Peyer's patch (tissue), 4 donors: ENCODE results near the gene CHST11. TPM values are rescaled to one million over a fixed set of nuclear protein-coding genes. Genes with fewer than 3 reads are reported as not detected.

Experiments
- DNase-seq, 3 donors: peaks; one replicate each; pipeline ENCODE4 v3.0.0-alpha.2; 2017 to 2019
- H3K27ac ChIP-seq, 4 donors: fragments of 200-600 bp; sonication (generic); one replicate each; pipeline ENCODE4 v1.5.1; 2016 to 2019
- H3K27me3 ChIP-seq, 2 donors: fragments of 200-600 bp; sonication (generic); one replicate each; pipeline ENCODE4 v1.5.1; 2019
- H3K36me3 ChIP-seq, 3 donors: fragments of 200-600 bp; sonication (generic); one replicate each; pipeline ENCODE4 v1.5.1; 2016 to 2019
- H3K4me1 ChIP-seq, 4 donors: fragments of 200-600 bp; sonication (generic); one replicate each; pipeline ENCODE4 v1.5.1; 2016 to 2019
- H3K4me3 ChIP-seq, 4 donors: fragments of 200-600 bp; sonication (generic); 1 replicate in 3 of 4; 2 replicates in 1 of 4; pipeline ENCODE4 v1.5.1; 2016 to 2019; ENCODE audit warnings: mild to moderate bottlenecking in 1 of 4
- H3K9me3 ChIP-seq, 4 donors: fragments of 200-600 bp; sonication (generic); one replicate each; pipeline ENCODE4 v1.5.1; 2016 to 2019; ENCODE audit warnings: mild to moderate bottlenecking in 1 of 4
- POLR2A ChIP-seq, 2 donors: fragments of 450-650 bp; IDR thresholded peaks; one replicate each; pipeline ENCODE4 v1.5.1; 2017; ENCODE audit warnings: antibody characterized with exemption in 2 of 2, mild to moderate bottlenecking in 2 of 2, moderate library complexity in 2 of 2
- total RNA-seq, 4 donors: library from RNA; depleted of rRNA; stranded (reverse); fragments of >200 nt; gene quantifications; one replicate each; pipeline ENCODE4 v1.1.0, GENCODE V29; 2016
- TF ChIP-seq, protein P1 (sequence below), 6 experiments: fragments of 450-650 bp in 4 of 6; fragments of 200-600 bp in 2 of 6; sonication (generic) in 1 of 6; IDR thresholded peaks; one replicate each; pipeline ENCODE4 v1.5.1; 2017 to 2019; ENCODE audit warnings: antibody characterized with exemption in 6 of 6, mild to moderate bottlenecking in 3 of 6, moderate library complexity in 1 of 6

The CHST11 gene
- total RNA-seq, 4 donors from 2014 or later = 9.9 to 119 (median 15.6) TPM

DNA sequence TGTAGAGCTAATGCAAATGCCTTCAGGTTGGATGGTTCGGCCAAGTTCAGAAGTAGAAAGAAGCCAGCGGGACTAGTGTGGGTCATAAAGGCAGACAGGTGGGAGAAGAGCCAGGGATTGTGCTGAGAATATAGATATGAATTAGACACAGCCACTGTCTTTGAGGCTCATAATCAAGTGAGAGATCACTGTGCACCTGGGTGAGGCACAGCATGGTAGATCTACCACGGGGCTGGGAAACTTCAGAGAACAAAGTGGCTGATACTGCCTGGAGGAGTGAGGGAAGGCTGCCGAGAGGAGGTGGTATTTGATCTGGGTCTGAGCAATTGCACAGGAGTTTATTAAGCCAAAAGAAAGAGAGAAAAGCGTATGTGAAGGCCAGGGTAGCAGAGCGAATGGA lies 40.6 kb upstream of the CHST11 start:
- Histone ChIP-seq H3K4me3 (no peak overlapping the region), H3K4me1 (no peaks in the 10 kb centered on the region)
- no peak for TF ChIP-seq POLR2A (IDR thresholded peaks at IDR 0.05)
- TF ChIP-seq, protein P1, sequence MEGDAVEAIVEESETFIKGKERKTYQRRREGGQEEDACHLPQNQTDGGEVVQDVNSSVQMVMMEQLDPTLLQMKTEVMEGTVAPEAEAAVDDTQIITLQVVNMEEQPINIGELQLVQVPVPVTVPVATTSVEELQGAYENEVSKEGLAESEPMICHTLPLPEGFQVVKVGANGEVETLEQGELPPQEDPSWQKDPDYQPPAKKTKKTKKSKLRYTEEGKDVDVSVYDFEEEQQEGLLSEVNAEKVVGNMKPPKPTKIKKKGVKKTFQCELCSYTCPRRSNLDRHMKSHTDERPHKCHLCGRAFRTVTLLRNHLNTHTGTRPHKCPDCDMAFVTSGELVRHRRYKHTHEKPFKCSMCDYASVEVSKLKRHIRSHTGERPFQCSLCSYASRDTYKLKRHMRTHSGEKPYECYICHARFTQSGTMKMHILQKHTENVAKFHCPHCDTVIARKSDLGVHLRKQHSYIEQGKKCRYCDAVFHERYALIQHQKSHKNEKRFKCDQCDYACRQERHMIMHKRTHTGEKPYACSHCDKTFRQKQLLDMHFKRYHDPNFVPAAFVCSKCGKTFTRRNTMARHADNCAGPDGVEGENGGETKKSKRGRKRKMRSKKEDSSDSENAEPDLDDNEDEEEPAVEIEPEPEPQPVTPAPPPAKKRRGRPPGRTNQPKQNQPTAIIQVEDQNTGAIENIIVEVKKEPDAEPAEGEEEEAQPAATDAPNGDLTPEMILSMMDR (IDR thresholded peaks at IDR 0.05) = no peak

DNA sequence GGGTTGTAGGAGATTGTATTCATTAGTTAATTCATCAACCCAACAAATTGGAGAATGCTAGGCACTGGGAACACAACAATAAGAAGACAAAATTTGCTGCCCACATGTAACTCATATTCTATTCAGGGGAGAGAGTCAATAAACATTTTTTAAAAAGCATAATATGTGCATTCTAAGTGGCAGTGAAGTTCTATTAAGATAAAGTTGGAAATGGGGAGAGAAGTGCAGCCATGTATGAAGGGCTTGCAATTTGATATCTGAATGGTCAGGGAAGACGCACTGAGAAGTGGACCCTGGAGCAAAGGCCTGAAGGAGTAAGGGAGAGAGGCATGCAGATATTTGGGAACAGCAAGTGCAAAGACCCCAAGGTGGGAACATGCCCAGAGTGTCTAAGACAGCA lies 40.2 kb upstream of the CHST11 start:
- Histone ChIP-seq H3K4me3 (no peak overlapping the region), H3K27ac (no peak overlapping the region), H3K36me3 (no peaks in the 10 kb centered on the region), H3K4me1 (no peaks in the 10 kb centered on the region), H3K27me3 (no peaks in the 10 kb centered on the region), H3K9me3 (no peaks in the 10 kb centered on the region)
- DNase-seq = no peak
- TF ChIP-seq, protein P1 (IDR thresholded peaks at IDR 0.05) = no peak
- TF ChIP-seq POLR2A (IDR thresholded peaks at IDR 0.05) = no peak

More for the DNA sequence above, 40.6 kb upstream of the CHST11 start:
- no peak for DNase-seq
- no peak overlapping the region for H3K27ac ChIP-seq
- H3K9me3 ChIP-seq = no peaks in the 10 kb centered on the region
- H3K27me3 ChIP-seq = no peaks in the 10 kb centered on the region
- H3K36me3 ChIP-seq = no peaks in the 10 kb centered on the region

DNA sequence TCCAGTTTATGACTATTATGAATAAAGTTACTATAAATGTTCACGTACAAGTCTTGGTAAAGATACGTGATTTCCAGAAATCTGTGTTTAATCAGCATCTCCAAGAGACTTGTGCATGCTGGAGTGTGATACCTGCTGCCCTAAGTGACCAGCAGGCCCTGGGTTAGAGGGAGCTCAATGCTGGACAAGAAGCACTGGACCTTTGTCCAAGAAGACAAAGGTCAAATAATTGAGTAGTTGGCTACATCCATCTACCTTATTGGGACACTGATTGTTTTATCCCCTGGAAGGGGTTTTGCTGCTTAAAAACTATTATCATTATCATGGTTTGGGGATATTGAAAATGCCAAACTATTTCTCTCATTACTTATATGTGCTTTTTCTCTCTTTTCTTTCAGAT lies 37.0 kb upstream of the CHST11 start:
- H3K27ac ChIP-seq = no peak overlapping the region
- DNase-seq = no peak
- no peaks in the 10 kb centered on the region for H3K27me3 ChIP-seq
- TF ChIP-seq, protein P1 (IDR thresholded peaks at IDR 0.05) = no peak
- TF ChIP-seq POLR2A (IDR thresholded peaks at IDR 0.05) = no peak
- H3K9me3 ChIP-seq = no peaks in the 10 kb centered on the region
- no peak overlapping the region for H3K4me3 ChIP-seq
- H3K4me1 ChIP-seq = no peaks in the 10 kb centered on the region
- no peaks in the 10 kb centered on the region for H3K36me3 ChIP-seq

DNA sequence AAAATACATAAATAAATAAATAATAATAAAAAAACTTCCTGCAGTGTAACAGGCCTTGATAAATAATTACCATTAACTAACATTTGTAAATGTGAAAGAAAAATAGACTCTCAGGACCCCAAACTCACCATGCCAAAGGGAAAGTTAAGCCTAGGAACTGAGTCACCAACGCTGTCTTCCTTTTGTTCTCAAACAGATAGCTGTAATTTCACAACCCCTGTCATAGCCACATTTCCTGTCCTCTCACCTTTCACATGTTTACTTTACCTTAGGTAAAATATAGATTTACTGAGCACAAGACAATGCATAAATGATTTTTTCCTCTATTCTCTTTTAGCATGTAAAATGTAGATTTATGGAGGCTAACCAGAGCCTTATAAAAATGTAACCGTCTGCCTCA lies 35.9 kb upstream of the CHST11 start:
- Histone ChIP-seq H3K27me3 (no peaks in the 10 kb centered on the region), H3K27ac (no peak overlapping the region), H3K9me3 (no peaks in the 10 kb centered on the region), H3K4me1 (no peaks in the 10 kb centered on the region), H3K36me3 (no peaks in the 10 kb centered on the region), H3K4me3 (no peak overlapping the region)
- no peak for DNase-seq
- no peak for TF ChIP-seq POLR2A (IDR thresholded peaks at IDR 0.05)
- TF ChIP-seq, protein P1 (IDR thresholded peaks at IDR 0.05) = no peak

DNA sequence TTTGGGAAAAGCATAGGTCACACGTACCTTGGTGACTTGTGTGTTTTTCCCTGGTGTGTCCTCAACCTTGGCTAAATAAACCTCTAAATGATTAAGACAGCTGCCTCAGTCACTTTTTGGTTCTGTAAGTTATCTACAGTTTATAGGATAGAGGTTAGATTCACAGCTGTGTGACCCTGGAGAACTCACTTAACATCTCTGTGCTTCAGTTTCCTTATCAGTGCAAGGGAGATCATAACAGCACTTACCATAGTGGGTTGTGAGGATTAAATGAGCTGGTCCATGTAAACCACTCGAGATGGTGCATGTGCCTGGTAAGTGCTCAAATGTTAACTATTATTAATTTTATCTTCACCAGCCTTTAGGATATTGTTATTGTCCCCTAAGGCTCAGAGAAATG lies 35.4 kb upstream of the CHST11 start:
- TF ChIP-seq POLR2A (IDR thresholded peaks at IDR 0.05) = no peak
- TF ChIP-seq, protein P1 (IDR thresholded peaks at IDR 0.05) = no peak
- Histone ChIP-seq H3K27ac (no peak overlapping the region), H3K9me3 (no peaks in the 10 kb centered on the region), H3K4me3 (no peak overlapping the region), H3K36me3 (no peaks in the 10 kb centered on the region), H3K27me3 (no peaks in the 10 kb centered on the region), H3K4me1 (no peaks in the 10 kb centered on the region)
- no peak for DNase-seq

DNA sequence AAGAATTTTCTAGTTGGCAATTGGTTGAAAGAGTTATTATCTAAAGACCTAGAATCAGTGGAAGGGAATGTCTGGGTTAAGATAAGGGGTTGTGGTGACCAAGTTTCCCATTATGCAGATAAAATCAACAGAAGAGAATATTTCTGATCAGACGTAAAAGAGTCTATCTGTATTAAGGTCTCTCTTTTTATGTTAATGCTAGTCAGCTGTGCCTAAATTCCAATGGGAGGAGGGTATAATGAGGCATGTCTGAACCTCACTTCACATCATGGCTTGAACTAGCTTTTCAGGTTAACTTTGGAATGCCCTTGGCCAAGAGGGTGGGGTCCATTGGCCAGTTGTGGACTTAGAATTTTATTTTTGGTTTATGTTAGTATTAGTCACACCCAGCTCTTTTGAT lies 34.3 kb upstream of the CHST11 start:
- TF ChIP-seq POLR2A (IDR thresholded peaks at IDR 0.05) = no peak
- TF ChIP-seq, protein P1 (IDR thresholded peaks at IDR 0.05) = no peak
- no peaks in the 10 kb centered on the region for H3K27me3 ChIP-seq
- H3K36me3 ChIP-seq = no peaks in the 10 kb centered on the region
- H3K27ac ChIP-seq = no peak overlapping the region
- no peaks in the 10 kb centered on the region for H3K4me1 ChIP-seq
- DNase-seq = no peak
- H3K9me3 ChIP-seq = no peaks in the 10 kb centered on the region
- no peak overlapping the region for H3K4me3 ChIP-seq
